ENCODE data around the gene TRAK1.
"Not testable (repeated sequence)": the region's sequence is repeated elsewhere in the genome, so short reads cannot be mapped to it uniquely, and the experiment has no call there.

The TRAK1 gene

GRCh38 chr3:42095540-42095939 is 4.4 kb downstream of the TRAK1 start:
- H3K27ac ChIP-seq: no peak overlapping the region
- DNase-seq (ENCODE audit: low read depth, low spot score): no peak

GRCh38 chr3:42096796-42097565 is 5.8 kb downstream of the TRAK1 start:
- no peak for DNase-seq (ENCODE audit: low read depth, low spot score)
- H3K27ac ChIP-seq: no peak overlapping the region

- no peak for DNase-seq (ENCODE audit: low read depth, low spot score)
- H3K27ac ChIP-seq: no peak overlapping the region
Measured at GRCh38 chr3:42097566-42097946, 6.4 kb downstream of the TRAK1 start.

- no peak overlapping the region for H3K27ac ChIP-seq
- no peak for DNase-seq (ENCODE audit: low read depth, low spot score)
Measured at GRCh38 chr3:42098171-42098570, 7.0 kb downstream of the TRAK1 start.

- no peak for DNase-seq (ENCODE audit: low read depth, low spot score)
- H3K27ac ChIP-seq: no peak overlapping the region
Measured at GRCh38 chr3:42099020-42099765, 8.0 kb downstream of the TRAK1 start.

- H3K27ac ChIP-seq: peak overlapping the region; percentile 33
- DNase-seq (ENCODE audit: low read depth, low spot score): no peak
Measured at GRCh38 chr3:42101048-42101447, 9.9 kb downstream of the TRAK1 start.

GRCh38 chr3:42101481-42101880 is 10.3 kb downstream of the TRAK1 start:
- peak overlapping the region; percentile 33 for H3K27ac ChIP-seq

GRCh38 chr3:42102571-42102970 is 11.4 kb downstream of the TRAK1 start:
- DNase-seq (ENCODE audit: low read depth, low spot score): no peak
- H3K27ac ChIP-seq: peak overlapping the region; percentile 37

More at GRCh38 chr3:42101481-42101880, 10.3 kb downstream of the TRAK1 start:
- no peak for DNase-seq (ENCODE audit: low read depth, low spot score)

GRCh38 chr3:42103921-42104665 is 12.9 kb downstream of the TRAK1 start:
- not testable (repeated sequence) for H3K27ac ChIP-seq; DNase-seq (ENCODE audit: low read depth, low spot score)

- not testable (repeated sequence) for H3K27ac ChIP-seq; DNase-seq (ENCODE audit: low read depth, low spot score)
Measured at GRCh38 chr3:42105994-42106393, 14.8 kb downstream of the TRAK1 start.

- H3K27ac ChIP-seq: no peak overlapping the region
- DNase-seq (ENCODE audit: low read depth, low spot score): no peak
Measured at GRCh38 chr3:42106646-42107045, 15.5 kb downstream of the TRAK1 start.

- H3K27ac ChIP-seq: no peak overlapping the region
- DNase-seq (ENCODE audit: low read depth, low spot score): no peak
Measured at GRCh38 chr3:42110631-42111030, 19.5 kb downstream of the TRAK1 start.

GRCh38 chr3:42114130-42114725 is 23.1 kb downstream of the TRAK1 start:
- H3K27ac ChIP-seq: no peak overlapping the region
- DNase-seq (ENCODE audit: low read depth, low spot score): no peak

GRCh38 chr3:42115215-42115614 is 24.1 kb downstream of the TRAK1 start:
- no peak for DNase-seq (ENCODE audit: low read depth, low spot score)
- H3K27ac ChIP-seq: no peak overlapping the region

- no peak for DNase-seq (ENCODE audit: low read depth, low spot score)
- H3K27ac ChIP-seq: no peak overlapping the region
Measured at GRCh38 chr3:42115946-42116345, 24.8 kb downstream of the TRAK1 start.

- no peak overlapping the region for H3K27ac ChIP-seq
- no peak for DNase-seq (ENCODE audit: low read depth, low spot score)
Measured at GRCh38 chr3:42116466-42116865, 25.3 kb downstream of the TRAK1 start.

GRCh38 chr3:42117175-42118008 is 26.2 kb downstream of the TRAK1 start:
- H3K27ac ChIP-seq: peak overlapping the region; percentile 53
- no peak for DNase-seq (ENCODE audit: low read depth, low spot score)

- DNase-seq (ENCODE audit: low read depth, low spot score): no peak
- H3K27ac ChIP-seq: no peak overlapping the region
Measured at GRCh38 chr3:42118762-42119361, 27.7 kb downstream of the TRAK1 start.
